Transverse colon (tissue), 4 donors: ENCODE measurements around the gene PPCS.

Experiments used
- CTCF ChIP-seq, 5 experiments: fragments of 200-600 bp in 3 of 5; fragments of 450-650 bp in 2 of 5; sonication (generic) in 3 of 5; IDR thresholded peaks; 1 replicate in 2 of 5; 2 replicates in 3 of 5; pipeline ENCODE4 v1.5.1; 2016 to 2017; ENCODE audit warnings: antibody characterized with exemption in 5 of 5, inconsistent platforms in 3 of 5, mild to moderate bottlenecking in 2 of 5, moderate library complexity in 1 of 5
- EP300 ChIP-seq: sonication (generic); formaldehyde crosslinking; IDR thresholded peaks from one replicate; pipeline ENCODE4 v1.6.1; 2017; ENCODE audit warnings: antibody characterized with exemption, low read depth
- POLR2A ChIP-seq: fragments of 450-650 bp; IDR thresholded peaks from one replicate; pipeline ENCODE4 v1.6.1; 2016; ENCODE audit warnings: antibody characterized with exemption, mild to moderate bottlenecking, moderate library complexity
- POLR2AphosphoS5 ChIP-seq, 3 donors: sonication (generic); formaldehyde crosslinking; IDR thresholded peaks; one replicate each; pipeline ENCODE4 v1.6.1; 2016; ENCODE audit warnings: antibody characterized with exemption in 3 of 3

GRCh38 chr1:42420911-42421585, 35.3 kb upstream of the PPCS start:
- no peak for TF ChIP-seq CTCF (IDR thresholded peaks at IDR 0.05)
- no peak for TF ChIP-seq EP300
- no peak for TF ChIP-seq POLR2A
- peak in 2 of 3 donors; percentile 62 to 76 for TF ChIP-seq POLR2AphosphoS5 (IDR thresholded peaks at IDR 0.05)
